SK-N-SH treated with all-trans-retinoic acid at 6 μM for 48 hours (cell line): ENCODE measurements around the gene MYH13.

Experiments used
- ATAC-seq: fragments of 200-7000 bp; cut with Tn5 transposase; 3 replicates; pipeline ENCODE4 v1.9.1; 2020; ENCODE audit warnings: mild to moderate bottlenecking, moderate library complexity
- BACH2 ChIP-seq: fragments of 250-450 bp; sonication (Bioruptor Pico); IDR thresholded peaks from 2 replicates; pipeline ENCODE4 v1.9.0; 2021; ENCODE audit warnings: mild to moderate bottlenecking, borderline replicate concordance
- CSDC2 ChIP-seq: fragments of 250-450 bp; sonication (Bioruptor Pico); IDR thresholded peaks from 2 replicates; pipeline ENCODE4 v1.5.0; 2020; ENCODE audit warnings: mild to moderate bottlenecking, moderate library complexity
- ESRRG ChIP-seq: fragments of 250-450 bp; sonication (Bioruptor Pico); IDR thresholded peaks from 2 replicates; pipeline ENCODE4 v1.6.1; 2021; ENCODE audit warnings: mild to moderate bottlenecking
- GLIS3 ChIP-seq: fragments of 250-450 bp; sonication (Bioruptor Pico); IDR thresholded peaks from 2 replicates; pipeline ENCODE4 v1.5.0; 2020; ENCODE audit warnings: mild to moderate bottlenecking, moderate library complexity
- ISL1 ChIP-seq: fragments of 250-450 bp; sonication (Bioruptor Pico); IDR thresholded peaks from 2 replicates; pipeline ENCODE4 v2.1.2; 2022; ENCODE audit warnings: mild to moderate bottlenecking, moderate library complexity
- OSR1 ChIP-seq: fragments of 250-450 bp; sonication (Bioruptor Pico); IDR thresholded peaks from 2 replicates; pipeline ENCODE4 v1.8.0; 2022; ENCODE audit warnings: moderate library complexity, mild to moderate bottlenecking, inconsistent platforms
- PPARA ChIP-seq: fragments of 250-450 bp; sonication (Bioruptor Pico); IDR thresholded peaks from 2 replicates; pipeline ENCODE4 v1.5.0; 2020; ENCODE audit warnings: mild to moderate bottlenecking, borderline replicate concordance
- RARB ChIP-seq: fragments of 250-450 bp; sonication (Bioruptor Pico); IDR thresholded peaks from 2 replicates; pipeline ENCODE4 v1.8.0; 2021; ENCODE audit warnings: mild to moderate bottlenecking, moderate library complexity
- SNAI2 ChIP-seq: fragments of 250-450 bp; sonication (Bioruptor Pico); IDR thresholded peaks from 2 replicates; pipeline ENCODE4 v1.5.0; 2020; ENCODE audit warnings: mild to moderate bottlenecking, moderate library complexity
- TCF4 ChIP-seq: fragments of 250-450 bp; sonication (Bioruptor Pico); IDR thresholded peaks from 2 replicates; pipeline ENCODE4 v1.8.0; 2021; ENCODE audit warnings: mild to moderate bottlenecking, moderate library complexity, borderline replicate concordance
- ZC3H10 ChIP-seq: fragments of 250-450 bp; sonication (Bioruptor Pico); IDR thresholded peaks from 2 replicates; pipeline ENCODE4 v1.5.1; 2021; ENCODE audit warnings: mild to moderate bottlenecking, moderate library complexity
- ZFP3 ChIP-seq: fragments of 250-450 bp; sonication (Bioruptor Pico); IDR thresholded peaks from 2 replicates; pipeline ENCODE4 v1.5.0; 2020; ENCODE audit warnings: mild to moderate bottlenecking, moderate library complexity
- ZFP30 ChIP-seq: fragments of 450-650 bp; formaldehyde crosslinking; IDR thresholded peaks from 2 replicates; pipeline ENCODE4 v1.5.0; 2022; ENCODE audit warnings: mild to moderate bottlenecking, moderate library complexity
- ZNF565 ChIP-seq: fragments of 450-650 bp; formaldehyde crosslinking; conservative IDR thresholded peaks from 2 replicates; pipeline ENCODE4 v1.5.0; 2020; ENCODE audit warnings: low read depth, mild to moderate bottlenecking, moderate library complexity
- ZNF70 ChIP-seq: fragments of 450-650 bp; formaldehyde crosslinking; IDR thresholded peaks from 2 replicates; pipeline ENCODE4 v1.5.0; 2020; ENCODE audit warnings: mild to moderate bottlenecking, moderate library complexity
- ZNF8 ChIP-seq: fragments of 450-650 bp; formaldehyde crosslinking; IDR thresholded peaks from 2 replicates; pipeline ENCODE4 v1.5.0; 2020; ENCODE audit warnings: mild to moderate bottlenecking, moderate library complexity
- TF ChIP-seq, protein P1 (sequence below): fragments of 250-450 bp; sonication (Bioruptor Pico); IDR thresholded peaks from 2 replicates; pipeline ENCODE4 v1.5.0; 2020; ENCODE audit warnings: mild to moderate bottlenecking, moderate library complexity
- TF ChIP-seq, protein P2 (sequence below): fragments of 250-450 bp; sonication (Bioruptor Pico); IDR thresholded peaks from 2 replicates; pipeline ENCODE4 v1.8.0; 2020; ENCODE audit warnings: mild to moderate bottlenecking, moderate library complexity, borderline replicate concordance
- TF ChIP-seq, protein P3 (sequence below): fragments of 250-450 bp; sonication (Bioruptor Pico); IDR thresholded peaks from 2 replicates; pipeline ENCODE4 v1.5.1; 2021; ENCODE audit warnings: mild to moderate bottlenecking, moderate library complexity
- TF ChIP-seq, protein P4 (sequence below): fragments of 250-450 bp; sonication (Bioruptor Pico); IDR thresholded peaks from 2 replicates; pipeline ENCODE4 v1.5.1; 2020; ENCODE audit warnings: low read depth, mild to moderate bottlenecking, moderate library complexity
- TF ChIP-seq, protein P5 (sequence below): fragments of 250-450 bp; sonication (Bioruptor Pico); IDR thresholded peaks from 2 replicates; pipeline ENCODE4 v1.8.0; 2021; ENCODE audit warnings: low read depth, mild to moderate bottlenecking, moderate library complexity, borderline replicate concordance

The MYH13 gene

DNA sequence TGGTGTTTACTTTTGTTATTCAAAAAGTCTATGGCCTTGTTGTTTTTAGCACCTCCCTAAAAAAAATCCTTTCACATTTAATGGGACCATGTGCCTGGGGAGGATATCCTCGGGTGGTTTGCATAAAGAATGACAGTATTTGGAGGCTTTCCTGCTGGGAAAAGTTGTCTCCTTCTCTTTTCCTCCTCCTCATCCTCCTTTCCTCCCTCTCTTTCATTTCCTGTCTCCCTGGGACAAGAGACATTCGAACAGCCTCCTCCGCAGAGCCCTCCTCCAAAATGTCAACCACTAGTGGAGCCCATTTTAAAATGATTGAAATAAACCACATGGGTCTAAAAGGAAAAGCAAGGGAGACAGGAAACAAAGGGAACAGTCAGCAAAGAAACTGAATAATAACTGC is 67.4 kb downstream of the MYH13 start:
- TF ChIP-seq ESRRG (no peak), CSDC2 (no peak), ZFP3 (no peak), TCF4 (no peak), SNAI2 (no peak), PPARA (no peak), RARB (no peak)
- TF ChIP-seq, protein P1, sequence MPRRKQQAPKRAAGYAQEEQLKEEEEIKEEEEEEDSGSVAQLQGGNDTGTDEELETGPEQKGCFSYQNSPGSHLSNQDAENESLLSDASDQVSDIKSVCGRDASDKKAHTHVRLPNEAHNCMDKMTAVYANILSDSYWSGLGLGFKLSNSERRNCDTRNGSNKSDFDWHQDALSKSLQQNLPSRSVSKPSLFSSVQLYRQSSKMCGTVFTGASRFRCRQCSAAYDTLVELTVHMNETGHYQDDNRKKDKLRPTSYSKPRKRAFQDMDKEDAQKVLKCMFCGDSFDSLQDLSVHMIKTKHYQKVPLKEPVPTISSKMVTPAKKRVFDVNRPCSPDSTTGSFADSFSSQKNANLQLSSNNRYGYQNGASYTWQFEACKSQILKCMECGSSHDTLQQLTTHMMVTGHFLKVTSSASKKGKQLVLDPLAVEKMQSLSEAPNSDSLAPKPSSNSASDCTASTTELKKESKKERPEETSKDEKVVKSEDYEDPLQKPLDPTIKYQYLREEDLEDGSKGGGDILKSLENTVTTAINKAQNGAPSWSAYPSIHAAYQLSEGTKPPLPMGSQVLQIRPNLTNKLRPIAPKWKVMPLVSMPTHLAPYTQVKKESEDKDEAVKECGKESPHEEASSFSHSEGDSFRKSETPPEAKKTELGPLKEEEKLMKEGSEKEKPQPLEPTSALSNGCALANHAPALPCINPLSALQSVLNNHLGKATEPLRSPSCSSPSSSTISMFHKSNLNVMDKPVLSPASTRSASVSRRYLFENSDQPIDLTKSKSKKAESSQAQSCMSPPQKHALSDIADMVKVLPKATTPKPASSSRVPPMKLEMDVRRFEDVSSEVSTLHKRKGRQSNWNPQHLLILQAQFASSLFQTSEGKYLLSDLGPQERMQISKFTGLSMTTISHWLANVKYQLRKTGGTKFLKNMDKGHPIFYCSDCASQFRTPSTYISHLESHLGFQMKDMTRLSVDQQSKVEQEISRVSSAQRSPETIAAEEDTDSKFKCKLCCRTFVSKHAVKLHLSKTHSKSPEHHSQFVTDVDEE (CRISPR knock-in tag) = no peak
- TF ChIP-seq, protein P2, sequence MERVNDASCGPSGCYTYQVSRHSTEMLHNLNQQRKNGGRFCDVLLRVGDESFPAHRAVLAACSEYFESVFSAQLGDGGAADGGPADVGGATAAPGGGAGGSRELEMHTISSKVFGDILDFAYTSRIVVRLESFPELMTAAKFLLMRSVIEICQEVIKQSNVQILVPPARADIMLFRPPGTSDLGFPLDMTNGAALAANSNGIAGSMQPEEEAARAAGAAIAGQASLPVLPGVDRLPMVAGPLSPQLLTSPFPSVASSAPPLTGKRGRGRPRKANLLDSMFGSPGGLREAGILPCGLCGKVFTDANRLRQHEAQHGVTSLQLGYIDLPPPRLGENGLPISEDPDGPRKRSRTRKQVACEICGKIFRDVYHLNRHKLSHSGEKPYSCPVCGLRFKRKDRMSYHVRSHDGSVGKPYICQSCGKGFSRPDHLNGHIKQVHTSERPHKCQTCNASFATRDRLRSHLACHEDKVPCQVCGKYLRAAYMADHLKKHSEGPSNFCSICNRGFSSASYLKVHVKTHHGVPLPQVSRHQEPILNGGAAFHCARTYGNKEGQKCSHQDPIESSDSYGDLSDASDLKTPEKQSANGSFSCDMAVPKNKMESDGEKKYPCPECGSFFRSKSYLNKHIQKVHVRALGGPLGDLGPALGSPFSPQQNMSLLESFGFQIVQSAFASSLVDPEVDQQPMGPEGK (CRISPR knock-in tag) = no peak
- TF ChIP-seq, protein P3, sequence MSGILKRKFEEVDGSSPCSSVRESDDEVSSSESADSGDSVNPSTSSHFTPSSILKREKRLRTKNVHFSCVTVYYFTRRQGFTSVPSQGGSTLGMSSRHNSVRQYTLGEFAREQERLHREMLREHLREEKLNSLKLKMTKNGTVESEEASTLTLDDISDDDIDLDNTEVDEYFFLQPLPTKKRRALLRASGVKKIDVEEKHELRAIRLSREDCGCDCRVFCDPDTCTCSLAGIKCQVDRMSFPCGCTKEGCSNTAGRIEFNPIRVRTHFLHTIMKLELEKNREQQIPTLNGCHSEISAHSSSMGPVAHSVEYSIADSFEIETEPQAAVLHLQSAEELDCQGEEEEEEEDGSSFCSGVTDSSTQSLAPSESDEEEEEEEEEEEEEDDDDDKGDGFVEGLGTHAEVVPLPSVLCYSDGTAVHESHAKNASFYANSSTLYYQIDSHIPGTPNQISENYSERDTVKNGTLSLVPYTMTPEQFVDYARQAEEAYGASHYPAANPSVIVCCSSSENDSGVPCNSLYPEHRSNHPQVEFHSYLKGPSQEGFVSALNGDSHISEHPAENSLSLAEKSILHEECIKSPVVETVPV (CRISPR knock-in tag) = no peak
- no peak for ATAC-seq

DNA sequence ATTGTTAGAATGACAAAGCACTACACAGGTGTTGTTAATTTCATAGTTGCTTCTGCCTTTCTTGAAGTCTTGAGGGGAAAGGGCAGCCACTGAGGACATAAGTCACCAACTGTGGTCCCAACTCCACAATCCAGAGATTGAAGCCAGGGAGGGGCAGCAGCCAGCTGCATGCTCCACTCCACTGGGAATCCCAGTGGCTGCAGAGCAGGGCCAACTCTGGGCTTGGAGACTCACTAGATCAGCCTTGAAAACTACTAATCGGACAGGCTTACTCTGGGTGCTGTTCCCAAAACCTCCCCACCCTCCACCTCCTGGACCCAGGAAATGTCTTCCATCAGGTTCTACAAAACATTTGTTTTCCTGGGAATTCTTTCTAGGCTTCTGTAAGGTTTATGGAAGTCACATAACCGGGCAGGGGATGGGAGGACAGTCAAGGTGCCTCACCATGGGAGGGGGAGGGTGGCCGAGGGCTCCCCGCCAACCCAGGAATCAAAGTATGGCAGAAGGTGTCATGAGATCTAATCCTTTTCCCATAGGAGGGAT is 68.0 kb downstream of the MYH13 start:
- TF ChIP-seq PPARA (no peak), ISL1 (CRISPR knock-in tag) (no peak), ZC3H10 (CRISPR knock-in tag) (no peak), ZNF70 (no peak), BACH2 (CRISPR knock-in tag) (no peak), ZFP30 (CRISPR knock-in tag) (no peak), GLIS3 (CRISPR knock-in tag) (no peak), CSDC2 (no peak), OSR1 (CRISPR knock-in tag) (no peak), ZNF8 (CRISPR knock-in tag) (no peak), ESRRG (no peak), ZNF565 (CRISPR knock-in tag) (no peak), SNAI2 (no peak), ZFP3 (no peak), TCF4 (no peak)
- TF ChIP-seq, protein P3 (CRISPR knock-in tag) = no peak
- TF ChIP-seq, protein P4, sequence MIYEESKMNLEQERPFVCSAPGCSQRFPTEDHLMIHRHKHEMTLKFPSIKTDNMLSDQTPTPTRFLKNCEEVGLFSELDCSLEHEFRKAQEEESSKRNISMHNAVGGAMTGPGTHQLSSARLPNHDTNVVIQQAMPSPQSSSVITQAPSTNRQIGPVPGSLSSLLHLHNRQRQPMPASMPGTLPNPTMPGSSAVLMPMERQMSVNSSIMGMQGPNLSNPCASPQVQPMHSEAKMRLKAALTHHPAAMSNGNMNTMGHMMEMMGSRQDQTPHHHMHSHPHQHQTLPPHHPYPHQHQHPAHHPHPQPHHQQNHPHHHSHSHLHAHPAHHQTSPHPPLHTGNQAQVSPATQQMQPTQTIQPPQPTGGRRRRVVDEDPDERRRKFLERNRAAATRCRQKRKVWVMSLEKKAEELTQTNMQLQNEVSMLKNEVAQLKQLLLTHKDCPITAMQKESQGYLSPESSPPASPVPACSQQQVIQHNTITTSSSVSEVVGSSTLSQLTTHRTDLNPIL (CRISPR knock-in tag) = no peak
- TF ChIP-seq, protein P2 (CRISPR knock-in tag) = no peak
- TF ChIP-seq, protein P1 (CRISPR knock-in tag) = no peak
- TF ChIP-seq, protein P5, sequence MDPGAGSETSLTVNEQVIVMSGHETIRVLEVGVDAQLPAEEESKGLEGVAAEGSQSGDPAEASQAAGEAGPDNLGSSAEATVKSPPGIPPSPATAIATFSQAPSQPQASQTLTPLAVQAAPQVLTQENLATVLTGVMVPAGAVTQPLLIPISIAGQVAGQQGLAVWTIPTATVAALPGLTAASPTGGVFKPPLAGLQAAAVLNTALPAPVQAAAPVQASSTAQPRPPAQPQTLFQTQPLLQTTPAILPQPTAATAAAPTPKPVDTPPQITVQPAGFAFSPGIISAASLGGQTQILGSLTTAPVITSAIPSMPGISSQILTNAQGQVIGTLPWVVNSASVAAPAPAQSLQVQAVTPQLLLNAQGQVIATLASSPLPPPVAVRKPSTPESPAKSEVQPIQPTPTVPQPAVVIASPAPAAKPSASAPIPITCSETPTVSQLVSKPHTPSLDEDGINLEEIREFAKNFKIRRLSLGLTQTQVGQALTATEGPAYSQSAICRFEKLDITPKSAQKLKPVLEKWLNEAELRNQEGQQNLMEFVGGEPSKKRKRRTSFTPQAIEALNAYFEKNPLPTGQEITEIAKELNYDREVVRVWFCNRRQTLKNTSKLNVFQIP (CRISPR knock-in tag) = no peak
- ATAC-seq = no peak
